HEK293 (cell line): ENCODE measurements around the gene PRKD3.

Experiments used
- ZNF24 ChIP-seq: fragments of 450-650 bp; formaldehyde crosslinking; IDR thresholded peaks from 2 replicates; pipeline ENCODE4 v1.5.1; 2016; ENCODE audit warnings: missing biosample characterization, missing genetic modification characterization
- ZNF529 ChIP-seq: fragments of 450-650 bp; formaldehyde crosslinking; IDR thresholded peaks from 2 replicates; pipeline ENCODE4 v1.5.1; 2017; ENCODE audit warnings: missing genetic modification characterization, missing biosample characterization; ENCODE audit not compliant: insufficient replicate concordance
- ZNF530 ChIP-seq: fragments of 450-650 bp; formaldehyde crosslinking; IDR thresholded peaks from 2 replicates; pipeline ENCODE4 v1.5.1; 2016; ENCODE audit warnings: low read depth, missing biosample characterization, missing genetic modification characterization
- TF ChIP-seq, protein P1 (sequence below): fragments of 450-650 bp; formaldehyde crosslinking; IDR thresholded peaks from 2 replicates; pipeline ENCODE4 v1.5.1; 2016; ENCODE audit warnings: missing biosample characterization, missing genetic modification characterization

DNA sequence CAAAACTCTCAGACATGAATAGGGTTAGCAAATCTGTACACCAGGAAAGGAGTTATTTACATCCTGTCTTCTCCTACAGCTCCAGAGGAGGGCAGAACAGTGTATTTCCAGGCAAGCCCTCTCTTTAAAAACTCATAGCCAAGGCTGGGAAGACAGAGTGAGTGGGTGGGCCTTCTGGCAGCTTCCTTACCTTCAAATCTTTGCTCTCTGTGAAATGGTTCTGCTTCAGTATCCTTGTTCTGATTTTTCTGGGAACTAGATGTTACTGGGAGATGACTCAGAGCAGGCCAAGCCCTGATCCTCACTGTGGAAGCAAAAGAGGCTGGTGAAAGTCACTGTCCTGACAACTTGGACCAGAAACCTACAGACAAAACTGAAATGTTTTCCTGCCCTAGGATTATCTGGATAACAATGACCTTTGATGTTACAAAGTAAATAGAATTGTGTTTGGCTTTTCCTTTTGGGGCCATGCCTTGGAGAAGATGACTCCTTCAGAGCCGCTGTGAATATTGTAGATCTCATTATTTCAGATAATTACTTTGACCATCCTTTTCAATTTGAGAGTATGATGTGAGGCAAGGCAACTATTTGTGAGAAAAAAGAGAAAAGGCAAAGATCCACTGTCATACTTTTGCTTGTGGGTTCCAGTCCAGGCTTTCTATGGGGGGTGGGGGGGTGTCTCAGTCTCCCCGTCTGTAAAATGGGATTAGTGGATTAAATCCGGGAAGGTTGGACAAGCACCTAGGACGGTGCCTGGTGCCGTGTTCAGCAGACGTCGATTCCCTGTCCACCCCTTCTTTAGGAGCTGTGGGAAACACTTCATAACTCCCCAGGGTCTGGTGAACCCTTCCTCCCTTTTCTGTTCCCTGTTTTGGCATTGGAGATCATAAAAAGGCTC, 19.2 kb upstream of the PRKD3 start:
- TF ChIP-seq ZNF529 (tag by site-specific recombination) (no peak), ZNF24 (tag by site-specific recombination) (no peak), ZNF530 (tag by site-specific recombination) (no peak)
- TF ChIP-seq, protein P1, sequence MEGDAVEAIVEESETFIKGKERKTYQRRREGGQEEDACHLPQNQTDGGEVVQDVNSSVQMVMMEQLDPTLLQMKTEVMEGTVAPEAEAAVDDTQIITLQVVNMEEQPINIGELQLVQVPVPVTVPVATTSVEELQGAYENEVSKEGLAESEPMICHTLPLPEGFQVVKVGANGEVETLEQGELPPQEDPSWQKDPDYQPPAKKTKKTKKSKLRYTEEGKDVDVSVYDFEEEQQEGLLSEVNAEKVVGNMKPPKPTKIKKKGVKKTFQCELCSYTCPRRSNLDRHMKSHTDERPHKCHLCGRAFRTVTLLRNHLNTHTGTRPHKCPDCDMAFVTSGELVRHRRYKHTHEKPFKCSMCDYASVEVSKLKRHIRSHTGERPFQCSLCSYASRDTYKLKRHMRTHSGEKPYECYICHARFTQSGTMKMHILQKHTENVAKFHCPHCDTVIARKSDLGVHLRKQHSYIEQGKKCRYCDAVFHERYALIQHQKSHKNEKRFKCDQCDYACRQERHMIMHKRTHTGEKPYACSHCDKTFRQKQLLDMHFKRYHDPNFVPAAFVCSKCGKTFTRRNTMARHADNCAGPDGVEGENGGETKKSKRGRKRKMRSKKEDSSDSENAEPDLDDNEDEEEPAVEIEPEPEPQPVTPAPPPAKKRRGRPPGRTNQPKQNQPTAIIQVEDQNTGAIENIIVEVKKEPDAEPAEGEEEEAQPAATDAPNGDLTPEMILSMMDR (tag by site-specific recombination), result no peak
